HepG2 (cell line): ENCODE data around the gene IRX5.

Experiments used
- TBP ChIP-seq: sonication (generic); formaldehyde crosslinking; IDR thresholded peaks from 2 replicates; pipeline ENCODE4 v1.5.0; 2020; ENCODE audit warnings: missing genetic modification reagents
- TGIF2 ChIP-seq: IDR thresholded peaks from 2 replicates; pipeline ENCODE4 v1.6.1; 2016; ENCODE audit warnings: control low read depth, missing compliant biosample characterization
- TF ChIP-seq, protein P1 (sequence below): sonication (generic); formaldehyde crosslinking; IDR thresholded peaks from 2 replicates; pipeline ENCODE4 v1.5.0; 2020; ENCODE audit warnings: mild to moderate bottlenecking, missing genetic modification reagents, moderate library complexity
- TF ChIP-seq, protein P2 (sequence below): sonication (generic); formaldehyde crosslinking; IDR thresholded peaks from 2 replicates; pipeline ENCODE4 v1.4.0; 2020; ENCODE audit warnings: missing genetic modification reagents
- TF ChIP-seq, protein P3 (sequence below): sonication (generic); formaldehyde crosslinking; IDR thresholded peaks from 2 replicates; pipeline ENCODE4 v1.5.1; 2020; ENCODE audit warnings: mild to moderate bottlenecking, moderate library complexity, missing genetic modification reagents

DNA sequence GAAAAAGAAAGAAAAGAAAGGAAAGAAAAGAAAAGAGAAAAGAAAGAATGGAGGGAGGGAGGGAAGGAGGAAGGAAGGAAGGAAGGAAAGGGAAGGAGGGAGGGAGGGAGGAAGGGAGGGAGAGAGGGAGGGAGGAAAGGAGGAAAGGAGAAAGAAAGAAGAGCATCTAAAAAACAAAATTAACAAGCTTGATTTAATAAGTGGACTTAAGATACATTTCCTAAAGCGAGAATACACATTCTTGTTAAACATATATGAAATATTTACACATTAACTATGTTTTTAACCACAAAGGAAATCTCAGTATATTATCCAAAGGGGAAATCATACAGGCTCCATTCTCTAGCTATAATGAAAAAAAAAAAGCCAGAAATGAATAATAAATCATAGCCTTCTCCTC is 47.3 kb upstream of the IRX5 start:
- no peak for TF ChIP-seq TGIF2 (CRISPR knock-in tag)
- TF ChIP-seq TBP (CRISPR knock-in tag), result no peak
- TF ChIP-seq, protein P1, sequence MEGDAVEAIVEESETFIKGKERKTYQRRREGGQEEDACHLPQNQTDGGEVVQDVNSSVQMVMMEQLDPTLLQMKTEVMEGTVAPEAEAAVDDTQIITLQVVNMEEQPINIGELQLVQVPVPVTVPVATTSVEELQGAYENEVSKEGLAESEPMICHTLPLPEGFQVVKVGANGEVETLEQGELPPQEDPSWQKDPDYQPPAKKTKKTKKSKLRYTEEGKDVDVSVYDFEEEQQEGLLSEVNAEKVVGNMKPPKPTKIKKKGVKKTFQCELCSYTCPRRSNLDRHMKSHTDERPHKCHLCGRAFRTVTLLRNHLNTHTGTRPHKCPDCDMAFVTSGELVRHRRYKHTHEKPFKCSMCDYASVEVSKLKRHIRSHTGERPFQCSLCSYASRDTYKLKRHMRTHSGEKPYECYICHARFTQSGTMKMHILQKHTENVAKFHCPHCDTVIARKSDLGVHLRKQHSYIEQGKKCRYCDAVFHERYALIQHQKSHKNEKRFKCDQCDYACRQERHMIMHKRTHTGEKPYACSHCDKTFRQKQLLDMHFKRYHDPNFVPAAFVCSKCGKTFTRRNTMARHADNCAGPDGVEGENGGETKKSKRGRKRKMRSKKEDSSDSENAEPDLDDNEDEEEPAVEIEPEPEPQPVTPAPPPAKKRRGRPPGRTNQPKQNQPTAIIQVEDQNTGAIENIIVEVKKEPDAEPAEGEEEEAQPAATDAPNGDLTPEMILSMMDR (CRISPR knock-in tag), result no peak
- TF ChIP-seq, protein P2, sequence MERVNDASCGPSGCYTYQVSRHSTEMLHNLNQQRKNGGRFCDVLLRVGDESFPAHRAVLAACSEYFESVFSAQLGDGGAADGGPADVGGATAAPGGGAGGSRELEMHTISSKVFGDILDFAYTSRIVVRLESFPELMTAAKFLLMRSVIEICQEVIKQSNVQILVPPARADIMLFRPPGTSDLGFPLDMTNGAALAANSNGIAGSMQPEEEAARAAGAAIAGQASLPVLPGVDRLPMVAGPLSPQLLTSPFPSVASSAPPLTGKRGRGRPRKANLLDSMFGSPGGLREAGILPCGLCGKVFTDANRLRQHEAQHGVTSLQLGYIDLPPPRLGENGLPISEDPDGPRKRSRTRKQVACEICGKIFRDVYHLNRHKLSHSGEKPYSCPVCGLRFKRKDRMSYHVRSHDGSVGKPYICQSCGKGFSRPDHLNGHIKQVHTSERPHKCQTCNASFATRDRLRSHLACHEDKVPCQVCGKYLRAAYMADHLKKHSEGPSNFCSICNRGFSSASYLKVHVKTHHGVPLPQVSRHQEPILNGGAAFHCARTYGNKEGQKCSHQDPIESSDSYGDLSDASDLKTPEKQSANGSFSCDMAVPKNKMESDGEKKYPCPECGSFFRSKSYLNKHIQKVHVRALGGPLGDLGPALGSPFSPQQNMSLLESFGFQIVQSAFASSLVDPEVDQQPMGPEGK (CRISPR knock-in tag), result no peak
- TF ChIP-seq, protein P3, sequence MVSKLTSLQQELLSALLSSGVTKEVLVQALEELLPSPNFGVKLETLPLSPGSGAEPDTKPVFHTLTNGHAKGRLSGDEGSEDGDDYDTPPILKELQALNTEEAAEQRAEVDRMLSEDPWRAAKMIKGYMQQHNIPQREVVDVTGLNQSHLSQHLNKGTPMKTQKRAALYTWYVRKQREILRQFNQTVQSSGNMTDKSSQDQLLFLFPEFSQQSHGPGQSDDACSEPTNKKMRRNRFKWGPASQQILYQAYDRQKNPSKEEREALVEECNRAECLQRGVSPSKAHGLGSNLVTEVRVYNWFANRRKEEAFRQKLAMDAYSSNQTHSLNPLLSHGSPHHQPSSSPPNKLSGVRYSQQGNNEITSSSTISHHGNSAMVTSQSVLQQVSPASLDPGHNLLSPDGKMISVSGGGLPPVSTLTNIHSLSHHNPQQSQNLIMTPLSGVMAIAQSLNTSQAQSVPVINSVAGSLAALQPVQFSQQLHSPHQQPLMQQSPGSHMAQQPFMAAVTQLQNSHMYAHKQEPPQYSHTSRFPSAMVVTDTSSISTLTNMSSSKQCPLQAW, result no peak
